Activated T-cell treated with anti-CD3 and anti-CD28 coated beads for 24 hours (primary cell): Measurements from ENCODE around the gene PSMB11.

Experiments used
- DNase-seq: peaks from one replicate; pipeline ENCODE4 v3.0.0-alpha.2; 2020; ENCODE audit warnings: low read depth

The PSMB11 gene

DNA sequence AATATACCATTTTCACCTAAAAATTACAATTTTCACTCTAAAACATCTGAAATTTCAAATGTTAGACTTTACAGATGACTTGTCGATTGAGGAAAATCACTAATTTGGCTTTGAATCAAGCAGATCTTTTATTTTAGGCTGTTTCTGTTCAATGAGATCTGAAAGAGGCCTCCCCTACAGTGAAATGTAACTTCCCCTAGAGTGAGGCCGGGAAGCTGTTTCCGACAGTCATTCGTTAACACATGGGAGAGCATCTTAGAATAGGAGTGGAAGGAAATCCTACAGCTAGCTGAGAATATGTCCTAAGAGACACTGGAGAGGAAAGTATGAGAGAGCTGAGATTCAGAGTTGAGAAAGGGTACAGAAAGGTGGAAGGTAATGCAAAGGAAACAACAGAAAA, 26.4 kb upstream of the PSMB11 start:
- no peak for DNase-seq

DNA sequence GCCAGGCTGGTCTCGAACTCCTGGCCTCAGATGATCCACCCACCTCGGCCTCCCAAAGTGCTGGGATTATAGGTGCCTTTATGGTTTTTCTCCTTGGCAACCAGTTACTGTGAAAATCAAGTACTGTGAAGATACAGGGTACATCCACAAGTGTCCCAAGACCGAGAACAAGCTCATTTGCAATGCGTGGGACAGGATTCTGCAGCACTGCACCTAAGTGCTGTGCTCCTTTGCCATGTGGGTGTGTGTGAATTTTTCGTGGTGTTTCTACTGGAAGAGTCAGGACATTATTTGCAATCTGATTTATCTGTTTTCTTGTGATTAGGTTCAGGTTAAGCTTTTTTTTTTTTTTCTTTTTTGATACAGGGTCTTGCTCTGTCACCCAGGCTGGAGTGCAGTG, 24.9 kb upstream of the PSMB11 start:
- DNase-seq, result no peak

DNA sequence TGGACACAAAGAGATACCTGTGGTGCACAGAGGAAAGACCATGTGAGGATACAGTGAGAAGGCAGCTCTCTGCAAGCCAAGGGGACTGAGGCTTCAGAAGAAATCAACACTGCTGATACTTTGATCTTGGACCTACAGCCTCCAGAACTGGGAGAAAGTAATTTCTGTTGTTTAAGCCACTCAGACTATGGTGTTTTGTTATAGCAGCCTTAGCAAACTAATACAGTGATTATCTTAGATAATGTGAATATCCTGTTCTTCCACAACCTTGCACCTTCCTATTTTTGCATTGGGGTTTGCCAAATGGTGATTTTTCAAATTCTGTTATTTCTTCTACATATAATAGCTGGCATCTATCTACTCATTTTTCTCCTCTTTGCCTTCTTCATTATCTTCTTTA, 23.9 kb upstream of the PSMB11 start:
- DNase-seq, result no peak

DNA sequence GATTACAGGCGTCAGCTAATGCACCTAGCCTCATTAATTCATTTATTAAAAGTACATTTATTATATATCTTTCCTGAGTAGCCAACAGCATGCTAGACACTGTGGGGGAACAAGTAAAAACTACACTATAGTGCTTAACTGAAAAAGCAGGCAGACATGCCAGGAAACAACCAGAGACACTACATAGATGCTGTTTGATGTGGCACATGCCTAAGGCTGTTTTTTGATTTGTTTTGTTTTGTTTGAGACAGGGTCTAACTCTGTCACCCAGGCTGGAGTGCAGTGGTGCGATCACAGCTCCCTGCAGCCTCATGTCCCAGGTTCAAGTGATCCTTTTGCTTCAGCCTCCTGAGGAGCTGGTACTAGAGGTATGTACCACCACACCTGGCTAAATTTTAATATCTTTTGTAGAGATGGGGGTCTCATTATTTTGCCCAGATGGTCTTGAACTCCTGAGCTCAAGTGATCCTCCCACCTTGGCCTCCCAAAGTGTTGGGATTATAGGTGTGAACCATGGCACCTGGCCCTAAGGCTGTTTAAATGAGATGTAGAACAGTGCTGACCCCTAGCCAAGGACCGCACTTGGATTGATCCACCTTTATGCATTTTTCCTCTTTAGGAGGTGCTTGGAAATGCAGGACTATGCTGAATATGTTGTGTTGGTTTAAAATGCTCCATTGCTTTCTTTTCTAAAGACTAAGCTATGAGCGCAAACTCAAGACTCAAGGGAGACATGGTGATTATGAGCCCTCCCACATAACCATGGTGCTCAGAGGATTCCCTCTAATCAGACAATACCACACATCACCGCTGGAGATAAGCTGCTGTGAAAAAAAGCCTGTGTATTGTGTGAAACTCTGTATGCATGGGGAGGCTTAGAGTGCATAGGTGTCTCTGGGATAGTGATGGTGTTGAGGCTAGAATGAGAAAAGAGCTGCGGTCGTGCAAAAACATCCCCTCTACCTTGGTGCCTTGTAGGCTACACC, 21.6 kb upstream of the PSMB11 start:
- no peak for DNase-seq

DNA sequence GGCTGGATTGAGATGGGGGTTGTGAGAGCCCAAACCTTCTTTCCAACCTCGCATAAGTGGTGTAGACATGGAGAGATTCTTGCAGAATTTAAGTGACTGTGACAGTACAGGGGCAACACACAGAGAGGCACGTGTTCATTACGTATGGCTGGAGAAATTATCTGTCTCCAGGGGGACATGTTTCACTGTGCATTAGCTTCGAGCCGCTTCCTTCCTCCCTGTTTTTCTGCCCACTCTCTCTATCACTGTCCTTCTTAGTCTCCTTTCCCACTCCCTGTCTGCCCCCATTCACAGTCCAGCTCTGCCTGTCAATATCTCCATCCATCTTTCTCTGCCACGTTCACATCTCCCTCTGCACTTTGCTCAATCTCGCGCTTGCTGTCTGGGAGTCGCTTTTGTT, 20.6 kb upstream of the PSMB11 start:
- no peak for DNase-seq

DNA sequence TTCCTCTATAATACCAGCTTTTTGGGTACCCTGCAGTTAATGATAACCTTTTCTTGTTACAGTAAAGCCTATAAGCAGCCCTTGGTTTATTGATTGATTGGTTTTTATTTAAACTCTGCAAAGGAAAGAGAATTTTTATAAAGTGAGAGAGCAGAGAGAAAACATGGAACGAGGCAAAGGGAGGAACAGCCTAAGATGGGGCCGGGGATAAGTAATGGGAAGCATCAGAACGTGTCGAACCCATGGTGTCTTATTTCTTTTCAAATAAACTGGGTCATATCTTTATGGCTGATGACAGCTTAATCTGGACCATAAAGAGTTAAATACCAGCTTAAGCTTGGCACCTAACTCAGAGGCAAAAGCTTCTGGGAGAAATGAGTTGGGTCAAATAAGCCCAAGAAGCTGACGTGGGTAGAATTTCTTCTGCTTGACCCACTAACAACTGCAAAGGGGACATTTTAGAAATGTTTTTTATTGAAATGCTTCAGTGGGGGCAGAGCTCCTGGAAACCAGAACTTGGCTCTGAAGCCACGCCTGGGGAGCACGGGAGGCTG, 20.0 kb upstream of the PSMB11 start:
- no peak for DNase-seq

DNA sequence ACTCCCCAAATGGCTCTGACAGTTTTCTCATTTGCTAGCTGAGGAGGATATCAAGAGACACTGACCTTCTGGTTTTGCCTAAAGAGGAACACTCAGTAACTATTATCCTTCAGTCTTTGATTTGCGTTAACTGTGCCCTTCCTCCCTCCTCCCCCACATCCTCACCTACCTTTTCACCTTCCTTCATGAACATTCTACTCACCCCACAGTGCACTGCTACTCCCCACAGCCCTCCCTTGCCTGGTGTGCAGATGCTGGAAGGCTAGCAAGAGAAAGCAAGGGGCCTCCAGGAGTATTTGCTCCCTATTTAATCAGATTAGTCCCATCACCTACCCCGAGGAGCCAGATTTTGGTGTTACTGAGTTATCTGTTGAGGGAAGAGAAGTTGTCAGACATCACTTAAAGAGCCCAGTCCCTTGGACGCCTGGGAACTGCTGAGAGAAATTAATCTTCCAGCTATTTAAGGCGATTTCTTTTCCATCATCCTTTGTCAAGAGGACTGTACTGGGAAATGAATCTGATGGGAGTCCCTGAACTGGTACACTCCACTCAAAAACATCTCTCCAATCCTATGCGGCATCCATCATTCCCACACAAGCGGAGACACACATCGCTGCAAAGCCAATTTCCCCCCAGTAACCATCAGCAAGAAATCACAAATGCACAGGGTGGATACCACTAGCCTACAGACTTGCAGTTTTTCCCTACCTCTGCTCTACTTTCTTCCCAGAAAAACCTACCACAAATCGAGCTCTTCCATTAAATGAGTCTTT, 18.8 kb upstream of the PSMB11 start:
- DNase-seq, result no peak

DNA sequence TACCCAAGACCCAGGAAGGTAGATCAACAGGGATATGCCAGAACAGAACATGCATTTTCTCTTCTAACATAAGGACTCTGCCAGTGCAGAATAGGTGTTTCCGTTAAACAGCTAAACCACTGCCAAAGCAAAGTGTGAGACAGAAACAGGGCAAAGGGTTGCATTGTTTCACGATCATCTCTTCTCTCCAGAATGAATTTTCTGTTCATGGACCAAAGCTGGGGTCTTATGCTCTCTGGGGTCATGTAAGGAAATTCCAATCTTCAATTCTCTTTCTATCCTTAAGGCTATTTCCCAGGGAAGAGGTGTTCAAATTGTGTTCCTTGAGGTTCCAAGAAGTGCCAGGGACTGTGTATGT, 18.2 kb upstream of the PSMB11 start:
- no peak for DNase-seq

DNA sequence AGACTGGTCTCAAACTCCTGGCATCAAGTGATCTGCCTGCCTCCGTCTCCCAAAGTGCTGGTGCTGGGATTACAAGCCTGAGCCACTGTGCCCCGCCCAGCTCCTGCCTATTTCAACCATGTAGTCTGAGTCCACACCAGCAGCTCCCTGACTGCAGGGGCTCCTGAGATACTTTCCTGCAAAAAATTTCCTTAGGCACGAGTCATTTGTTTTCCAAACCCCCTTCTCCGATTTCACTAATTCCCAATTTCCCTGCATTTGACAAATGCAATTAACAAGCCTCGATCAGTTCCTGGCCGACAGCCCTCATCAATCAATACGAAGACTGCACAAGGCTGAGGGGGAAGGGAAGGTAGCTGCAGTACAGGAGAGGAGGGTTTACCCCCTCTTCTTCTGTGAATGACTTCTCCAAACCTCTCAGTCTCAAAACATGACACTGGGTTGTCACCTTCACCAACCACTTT, 17.4 kb upstream of the PSMB11 start:
- no peak for DNase-seq

DNA sequence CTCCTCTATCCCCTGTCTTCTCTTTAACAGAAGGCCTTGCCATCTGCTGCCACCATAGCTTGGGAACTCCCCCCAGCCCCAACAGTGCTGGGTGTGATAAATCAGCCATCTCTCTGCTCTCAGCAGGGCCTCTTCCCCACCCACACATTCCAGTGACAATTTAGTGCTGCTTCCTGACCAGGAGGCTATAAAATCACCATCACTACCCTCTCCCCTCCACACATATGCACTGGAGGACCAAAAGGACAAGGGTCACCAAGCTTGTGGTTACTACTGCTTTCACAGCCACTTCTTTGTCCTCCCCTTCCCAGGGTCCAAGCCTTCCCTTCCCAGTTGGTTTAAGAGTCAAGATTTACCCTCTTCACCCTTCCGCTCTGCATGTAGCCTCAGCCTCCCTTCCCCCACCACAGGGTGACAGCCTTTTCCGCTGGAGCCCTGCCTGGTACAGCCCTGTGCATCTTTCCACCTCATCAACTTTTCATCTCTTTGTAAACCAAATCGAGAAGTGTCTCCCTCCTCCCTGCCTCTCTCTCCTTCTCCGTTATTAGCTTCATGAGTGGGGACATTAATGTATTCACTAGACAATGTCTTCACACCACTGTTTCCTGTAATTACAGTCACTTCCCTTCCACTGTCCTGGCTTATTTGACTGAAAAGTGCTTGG, 16.7 kb upstream of the PSMB11 start:
- DNase-seq, result no peak

DNA sequence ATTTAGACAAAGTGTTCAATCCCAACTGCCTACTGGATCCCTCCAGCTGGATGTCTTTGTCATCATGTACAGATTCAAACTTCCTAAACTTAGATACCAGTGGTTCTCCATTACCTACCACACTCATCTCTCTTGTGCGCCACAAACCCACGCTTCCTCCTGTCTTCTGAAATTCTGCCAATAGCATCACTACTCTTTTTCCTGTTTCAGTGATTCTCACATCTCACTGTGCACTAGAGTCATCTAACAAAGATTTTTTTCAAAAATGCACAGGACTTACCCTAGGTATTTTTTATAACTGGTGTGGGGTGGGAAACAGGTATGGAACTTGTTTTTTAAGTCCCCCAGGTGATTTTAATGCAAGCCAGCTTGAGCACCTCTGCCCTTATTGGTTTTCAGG, 13.2 kb upstream of the PSMB11 start:
- no peak for DNase-seq

DNA sequence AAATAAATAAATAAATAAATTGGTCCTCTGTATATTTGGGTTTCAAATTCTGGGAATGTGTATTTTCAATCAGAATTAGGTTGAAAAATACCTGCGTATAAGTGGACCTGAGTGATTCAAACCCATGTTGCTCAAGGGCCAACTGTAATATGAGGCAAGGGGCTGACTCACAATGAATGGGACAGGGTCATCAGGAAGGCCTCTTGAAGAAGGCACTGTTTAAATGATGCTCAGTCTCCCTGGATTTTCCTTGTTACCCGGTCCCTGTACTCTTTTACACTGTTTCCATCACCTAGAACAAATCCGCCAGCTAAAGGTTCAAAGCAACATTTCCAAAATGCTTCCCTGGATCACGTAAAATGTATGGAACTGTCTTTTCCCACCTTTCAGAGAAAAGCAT, 11.1 kb upstream of the PSMB11 start:
- no peak for DNase-seq

DNA sequence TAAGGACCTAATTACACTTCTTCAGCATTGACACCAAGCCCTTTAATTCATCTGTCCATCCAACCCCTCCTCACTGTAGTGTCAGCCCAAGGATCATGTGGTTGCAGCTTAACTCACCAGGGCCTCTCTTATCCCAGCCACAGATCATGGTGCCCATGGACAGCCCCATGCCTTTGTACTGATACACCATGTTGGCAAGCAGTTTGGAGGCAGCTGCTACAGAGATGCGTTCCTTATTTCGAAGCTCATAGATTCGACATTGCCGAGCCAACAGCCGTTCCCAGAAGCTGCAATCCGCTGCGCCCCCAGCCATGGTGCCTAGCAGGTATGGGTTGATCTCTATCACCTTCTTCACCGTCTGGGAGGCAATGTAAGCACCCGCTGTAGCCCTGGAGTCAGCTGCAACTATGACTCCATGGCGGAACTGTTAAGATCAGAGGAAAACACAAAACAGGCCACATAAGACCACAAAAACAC, 8.7 kb upstream of the PSMB11 start:
- no peak for DNase-seq

DNA sequence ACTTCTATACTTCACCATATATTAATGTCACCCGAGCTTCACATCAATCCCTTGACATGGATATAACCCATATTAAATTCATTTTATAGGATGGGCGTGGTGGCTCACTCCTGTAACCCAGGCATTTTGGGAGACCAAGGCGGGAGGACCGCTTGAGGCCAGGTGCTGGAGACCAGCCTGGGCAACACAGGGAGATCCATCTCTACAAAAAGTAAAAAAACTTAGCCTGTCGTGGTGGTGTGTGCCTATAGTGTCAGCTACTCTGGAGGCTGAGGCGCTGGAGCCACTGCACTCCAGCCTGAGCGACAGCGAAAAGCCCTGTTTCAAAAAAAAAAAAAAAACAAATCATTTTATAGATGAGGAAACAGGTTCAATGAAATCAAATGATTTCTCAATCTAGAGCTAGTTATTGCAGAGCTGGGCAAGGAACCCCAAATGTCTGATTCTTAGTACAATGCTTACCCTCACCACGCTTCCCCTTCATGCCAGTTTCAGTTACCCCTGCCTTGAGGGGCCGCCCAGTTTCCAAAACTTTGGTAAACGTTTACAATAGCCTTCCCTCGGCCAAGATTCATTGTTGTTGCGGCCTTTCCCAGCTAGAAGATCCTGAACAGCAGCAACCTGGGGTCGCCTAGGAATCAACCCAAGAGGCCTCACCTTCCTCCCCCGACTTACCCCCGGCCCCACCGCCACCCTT, 8.1 kb upstream of the PSMB11 start:
- no peak for DNase-seq

DNA sequence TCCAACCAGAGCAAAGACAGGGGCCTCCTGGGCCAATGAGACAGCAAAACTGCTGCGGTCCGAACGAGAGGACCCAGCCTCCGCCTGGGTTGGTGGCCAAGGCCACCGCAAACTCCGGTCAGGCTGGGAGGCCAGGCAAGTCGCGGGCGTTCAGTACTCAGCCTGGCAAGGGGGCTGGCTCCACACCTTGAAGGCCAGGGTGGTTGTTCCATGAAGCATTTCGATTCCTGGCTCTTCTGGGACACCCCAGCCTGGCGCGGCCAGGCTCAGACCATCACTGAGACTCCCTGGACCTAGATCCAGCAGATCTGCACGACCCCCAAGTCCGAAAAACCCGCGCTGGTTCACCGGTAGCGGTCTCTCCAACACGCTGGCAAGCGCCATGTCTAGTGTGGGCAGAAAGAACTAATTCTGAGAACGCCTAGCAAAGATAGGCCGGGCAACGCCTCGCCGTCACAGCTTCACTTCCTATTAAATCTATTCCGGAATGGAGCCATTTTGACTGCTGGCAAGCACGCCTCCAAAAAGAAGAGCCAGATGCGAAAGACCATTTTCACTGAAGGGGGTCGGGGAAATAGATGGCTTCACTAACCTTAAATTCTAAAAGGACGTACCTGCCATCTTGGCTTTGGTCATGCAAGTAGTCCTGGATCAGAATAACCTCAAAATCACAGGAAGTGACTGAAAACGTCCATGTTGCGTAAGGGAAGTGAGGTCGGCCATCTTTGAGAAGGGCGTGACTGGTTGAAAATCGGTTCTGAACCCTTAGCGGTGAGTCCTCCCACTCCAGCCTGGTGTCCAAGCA, 7.3 kb upstream of the PSMB11 start, which contains the start of gene PSMB5:
PSMB5 (minus strand) TSS at position 403 of the 805 bp plus-strand sequence; CDS start at position 384, 19 bp downstream.
- peak; percentile 83 for DNase-seq

DNA sequence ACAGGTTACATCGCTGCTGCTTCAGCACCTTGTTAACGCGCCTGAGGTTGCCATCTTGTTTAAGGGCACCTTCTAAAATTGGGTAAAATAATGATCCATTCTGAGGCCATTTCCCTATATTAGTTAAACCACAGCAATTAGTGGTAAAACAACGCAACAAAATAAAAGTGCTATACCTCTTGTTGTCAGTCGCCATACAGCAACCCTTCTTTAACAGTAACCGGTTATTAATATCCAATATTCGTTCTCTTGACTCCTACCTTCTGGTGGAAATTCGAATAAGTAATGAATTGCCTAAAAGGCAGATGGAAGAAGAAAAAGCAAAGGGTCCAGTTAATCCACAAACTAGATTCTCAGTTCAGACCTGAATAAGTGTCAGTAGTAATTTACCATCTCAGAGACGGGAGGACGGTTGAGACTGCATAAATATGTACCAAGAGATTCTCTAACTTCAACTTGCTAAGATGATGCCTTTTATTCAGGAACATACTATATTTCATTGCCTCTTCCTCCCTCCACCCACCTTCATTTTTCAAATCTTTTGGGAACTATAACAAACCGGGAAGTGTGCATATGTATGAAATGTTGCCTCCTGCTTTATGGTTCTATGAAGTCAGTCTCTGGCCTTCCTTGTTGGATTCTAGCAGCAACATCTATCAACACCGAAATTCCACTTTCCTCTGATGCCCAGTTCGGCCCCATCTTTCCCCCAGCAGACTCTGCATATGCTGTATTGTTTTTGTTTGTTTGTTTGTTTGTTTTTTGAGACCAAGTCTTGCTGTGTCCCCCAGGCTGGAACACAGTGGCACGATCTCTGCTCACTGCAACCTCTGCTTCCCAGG, 6.5 kb upstream of the PSMB11 start:
- DNase-seq, result no peak

DNA sequence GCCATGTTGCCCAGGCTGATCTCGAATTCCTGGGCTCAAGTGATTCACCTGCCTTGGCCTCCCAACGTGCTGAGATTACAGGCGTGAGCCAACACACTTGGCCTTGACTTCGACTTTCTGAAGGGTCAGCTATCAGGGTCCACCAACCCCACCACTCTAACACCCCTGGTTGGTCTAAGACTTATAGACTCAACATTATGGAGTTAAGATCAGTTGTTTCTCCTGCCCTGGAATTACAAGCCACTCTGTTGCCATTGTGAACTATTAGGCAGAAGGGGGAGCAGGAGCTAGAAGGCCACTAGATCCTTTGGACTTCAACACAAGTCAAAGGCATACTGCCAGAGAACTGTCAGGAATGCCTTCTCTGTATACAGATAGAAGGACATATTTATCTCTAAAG, 1.9 kb upstream of the PSMB11 start:
- no peak for DNase-seq

DNA sequence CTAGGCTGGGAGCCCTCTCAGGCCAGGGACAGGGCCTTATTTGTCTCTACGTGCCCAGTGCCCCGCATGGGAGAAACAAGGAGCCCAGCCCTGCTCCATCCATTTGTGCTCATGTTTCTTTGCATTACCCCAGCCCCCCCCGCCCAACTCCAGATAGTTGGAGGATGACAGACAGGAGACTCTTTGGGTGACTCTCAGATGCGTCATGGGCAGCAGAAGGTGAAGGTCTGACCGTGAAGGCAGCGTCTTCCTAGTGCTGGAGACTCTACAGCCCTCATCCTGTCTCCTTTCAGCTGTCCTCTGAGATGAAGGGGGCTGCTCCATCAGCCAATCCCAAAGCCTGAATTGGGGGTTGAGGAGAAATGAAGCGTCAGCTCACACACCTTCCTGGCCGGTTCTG, 283 bp upstream of the PSMB11 start:
- DNase-seq, result no peak

DNA sequence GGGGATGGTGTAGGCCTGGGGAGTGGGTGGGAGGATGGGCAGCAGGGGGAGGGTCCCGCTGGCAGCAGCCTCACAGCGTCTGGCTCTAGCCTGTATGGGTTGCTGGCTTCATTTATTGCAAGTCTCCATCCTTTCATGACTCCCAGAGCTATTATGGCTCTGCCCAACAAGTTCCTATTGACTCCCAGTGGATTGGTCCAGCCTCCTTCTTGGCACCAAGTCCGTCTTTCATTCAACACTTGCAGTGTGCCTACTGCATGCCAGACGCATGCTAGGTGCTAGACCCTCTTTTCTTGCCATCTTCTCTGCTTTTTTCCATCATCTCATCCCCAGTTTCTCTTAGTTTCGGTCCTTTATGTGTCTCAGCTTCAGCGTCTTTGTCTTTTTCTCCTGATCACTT, 1.1 kb downstream of the PSMB11 start:
- DNase-seq, result no peak

DNA sequence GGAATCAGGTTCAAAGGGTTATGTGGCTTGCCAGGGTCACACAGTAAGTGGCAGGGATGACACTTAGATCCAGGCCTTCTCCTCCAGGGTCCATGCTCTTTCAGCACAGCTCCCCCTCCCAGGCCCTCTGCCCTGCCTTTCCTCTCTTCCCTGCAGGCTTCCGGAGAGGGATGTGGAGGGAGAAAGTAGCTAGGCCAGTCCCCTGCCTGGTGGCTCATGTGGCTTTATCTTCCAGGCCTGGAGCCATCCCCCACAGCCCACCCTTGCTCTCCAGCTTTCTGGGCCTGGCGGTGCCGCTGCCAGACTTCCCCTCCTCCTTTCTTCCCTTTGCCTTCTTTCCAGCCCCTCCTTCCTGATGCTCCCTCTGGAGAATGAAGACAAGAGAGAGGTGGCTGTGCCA, 1.7 kb downstream of the PSMB11 start:
- DNase-seq, result no peak
